Activated T-helper 1 cell treated with anti-CD3 and anti-CD28 coated beads, Interleukin-2, amount 50 U/mL, for 16 hours (primary cell): Measurements from ENCODE around the gene ZSCAN22.
"Not testable (repeated sequence)": the region's sequence is repeated elsewhere in the genome, so short reads cannot be mapped to it uniquely, and the experiment has no call there.

Experiments
- DNase-seq, 2 donors: peaks; one replicate each; pipeline ENCODE4 v3.0.0-alpha.2; 2020; ENCODE audit warnings: low read depth in 1 of 2, low spot score in 1 of 2

The ZSCAN22 gene

DNA sequence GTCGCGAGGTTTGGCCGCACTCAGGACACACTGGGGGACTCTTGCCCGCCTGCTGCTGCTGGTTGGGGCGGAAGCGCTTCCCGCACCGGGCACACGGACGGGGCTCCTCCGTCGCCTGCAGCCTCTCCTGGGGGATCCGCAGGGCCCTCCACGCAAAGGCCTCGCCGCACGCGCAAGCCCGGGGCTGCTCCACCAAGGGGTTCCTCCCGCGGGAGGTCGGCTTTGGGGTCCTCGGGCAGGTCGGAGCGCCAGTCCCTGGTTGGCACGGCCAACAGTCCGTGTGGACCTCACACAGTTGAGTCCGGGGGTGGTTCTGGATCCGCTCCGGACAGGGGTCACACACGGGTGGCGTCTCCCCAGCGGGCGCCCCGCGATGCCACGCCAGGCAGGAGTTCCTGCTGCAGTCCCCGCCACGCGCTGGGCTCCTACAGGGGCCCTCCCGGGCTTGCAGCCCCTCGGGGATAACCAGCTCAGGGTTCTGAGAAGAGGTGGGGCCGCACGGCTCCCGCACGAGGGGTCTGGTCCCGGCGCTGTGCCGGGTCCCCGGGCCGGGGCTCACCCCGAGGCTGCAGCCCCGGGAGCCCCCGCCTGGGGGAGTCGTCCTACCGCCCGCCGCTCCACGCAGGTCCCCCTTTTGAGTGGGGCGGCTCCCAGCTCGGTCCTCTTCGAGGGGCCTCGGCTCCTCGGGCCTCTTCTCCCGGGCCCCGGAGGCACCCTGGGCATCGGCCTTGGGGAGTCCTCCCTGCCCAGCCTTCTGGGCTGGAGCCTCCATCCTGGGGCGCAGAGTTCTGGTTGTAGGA is 42.0 kb downstream of the ZSCAN22 start:
- no peak for DNase-seq

DNA sequence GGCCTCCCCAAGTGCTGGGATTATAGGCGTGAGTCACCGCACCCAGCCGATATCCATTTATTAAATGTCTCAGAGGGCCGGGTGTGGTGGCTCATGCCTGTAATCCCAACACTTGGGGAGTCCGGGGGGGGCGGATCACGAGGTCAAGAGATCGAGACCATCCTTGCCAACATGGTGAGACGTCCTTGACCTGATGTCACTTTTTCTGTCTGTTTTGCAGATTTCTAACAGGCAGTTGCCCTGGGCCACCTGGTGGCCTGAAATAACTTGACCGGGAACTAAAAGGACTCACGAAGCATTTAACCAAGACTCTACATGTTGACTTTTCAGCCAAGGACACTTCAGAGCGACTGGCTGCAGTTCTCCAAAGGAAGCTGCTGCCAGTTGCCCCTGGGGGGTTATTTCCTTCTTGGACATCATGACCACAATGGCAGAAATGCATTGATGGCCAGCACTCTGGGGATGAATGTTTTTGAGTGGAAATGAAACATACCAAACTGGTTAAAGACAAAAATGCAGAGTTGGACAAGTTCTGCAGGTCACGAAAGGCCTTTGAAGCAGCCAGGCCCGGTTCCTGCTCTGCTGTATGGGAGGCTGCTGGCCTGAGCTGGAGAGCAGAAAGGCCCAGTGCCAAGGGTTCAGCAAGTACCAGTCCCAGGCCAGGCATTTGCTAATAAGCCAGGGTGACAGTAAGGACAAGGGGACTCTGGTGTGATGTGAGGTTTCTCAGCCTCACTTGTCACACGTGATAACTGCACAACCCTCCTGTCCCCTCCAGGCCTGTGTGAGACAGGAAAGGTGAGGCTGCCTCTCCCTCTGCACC is 45.7 kb downstream of the ZSCAN22 start:
- no peak for DNase-seq

DNA sequence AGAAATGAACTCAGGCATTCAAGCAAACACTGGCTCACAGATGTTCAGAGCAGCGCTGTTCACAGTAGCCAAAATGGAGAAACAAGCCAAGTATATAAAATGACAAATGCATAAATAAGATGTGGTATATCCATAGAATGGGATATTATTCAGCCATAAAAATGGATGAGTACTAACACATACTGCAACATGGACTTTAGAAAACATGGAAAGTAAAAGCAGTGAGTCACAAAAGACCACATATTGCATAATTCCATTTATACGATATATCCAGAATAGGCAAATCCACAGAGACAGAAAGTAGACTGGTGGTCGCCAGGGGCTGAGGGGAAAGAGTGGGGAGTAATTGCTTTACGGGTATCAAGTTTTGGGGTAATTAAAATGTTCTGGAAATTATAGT is 47.4 kb downstream of the ZSCAN22 start:
- DNase-seq = no peak

GRCh38 chr19:58376724-58377123 is 49.9 kb downstream of the ZSCAN22 start:
- DNase-seq = not testable (repeated sequence)

GRCh38 chr19:58379246-58379645 is 52.5 kb downstream of the ZSCAN22 start:
- DNase-seq = no peak

DNA sequence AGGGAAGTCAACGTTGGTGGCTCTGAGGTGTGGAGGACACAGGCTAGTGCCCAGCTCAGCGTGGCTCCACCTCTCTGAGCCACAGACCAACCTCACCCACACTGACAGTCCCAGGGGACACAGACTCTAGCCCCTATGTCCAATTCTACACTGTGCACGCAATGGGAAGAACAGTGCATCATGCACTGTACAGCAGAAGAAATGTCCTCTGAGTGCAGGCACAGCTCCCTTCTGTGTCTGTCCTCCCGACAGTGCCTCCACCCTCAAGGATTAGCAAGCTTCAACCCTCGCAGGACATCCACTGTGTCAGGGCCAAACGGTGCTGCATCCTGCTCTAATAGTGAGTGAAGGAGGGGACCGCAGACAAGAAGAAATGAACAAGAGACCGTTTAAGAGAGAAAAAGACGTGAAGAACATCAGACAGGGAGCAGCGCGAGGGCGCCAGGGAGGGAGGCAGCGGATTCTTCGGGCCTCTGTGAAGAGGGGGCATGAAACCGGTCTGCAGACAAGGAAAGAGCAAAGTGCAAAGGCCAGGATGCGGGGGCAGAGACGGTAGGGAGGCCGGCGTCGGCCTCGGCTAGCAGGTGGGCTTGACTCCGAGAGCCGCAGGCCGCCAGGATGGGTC is 53.4 kb downstream of the ZSCAN22 start:
- DNase-seq = no peak

DNA sequence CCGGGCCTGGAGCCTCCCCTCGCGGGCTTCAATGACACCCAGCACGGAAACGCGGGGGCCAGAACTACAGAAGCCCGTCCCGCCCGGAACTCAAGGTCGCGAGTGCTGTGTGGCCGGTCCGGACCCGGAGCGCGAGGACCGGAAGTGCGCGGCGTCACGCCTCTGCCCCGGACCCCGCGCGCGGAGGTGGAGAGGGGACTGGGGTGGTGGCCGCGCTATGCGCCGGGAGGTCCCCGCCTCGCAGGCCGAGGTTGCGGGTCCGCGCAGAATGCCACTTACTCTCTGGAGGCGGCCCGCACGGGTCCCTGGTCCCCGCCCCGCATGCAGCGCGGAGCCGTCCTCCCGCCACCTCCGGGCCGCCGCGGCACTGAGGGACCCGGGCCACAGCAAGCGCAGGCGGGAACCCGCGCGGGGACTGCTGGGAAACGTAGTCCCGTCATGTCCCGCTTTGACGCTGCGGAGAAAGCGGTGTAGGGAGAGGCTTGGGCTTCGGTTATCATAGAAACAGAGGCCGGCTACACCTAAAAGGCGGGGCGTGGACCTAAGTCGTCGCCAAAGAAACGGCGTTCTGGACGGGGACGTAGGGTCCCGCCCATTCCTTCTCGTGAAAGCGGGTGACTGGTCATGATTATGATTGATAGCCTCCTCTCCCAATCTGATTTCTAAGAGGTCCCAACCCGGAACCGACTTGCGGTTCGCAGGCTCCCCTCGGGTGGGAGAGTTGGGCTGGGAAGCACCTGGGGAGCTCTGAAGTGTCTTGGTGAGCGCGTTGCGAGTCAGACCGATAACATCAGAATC is 54.1 kb downstream of the ZSCAN22 start, which contains the start of gene ZNF837:
TSS of gene ZNF837 (minus strand) at position 369 of the 798 bp plus-strand sequence. CDS start 11,698 bp downstream, outside the sequence.
- peak; percentile 93 to 95 for DNase-seq

- DNase-seq = no peak
These were observed 54.8 kb downstream of the ZSCAN22 start for GRCh38 chr19:58381460-58382212.

DNA sequence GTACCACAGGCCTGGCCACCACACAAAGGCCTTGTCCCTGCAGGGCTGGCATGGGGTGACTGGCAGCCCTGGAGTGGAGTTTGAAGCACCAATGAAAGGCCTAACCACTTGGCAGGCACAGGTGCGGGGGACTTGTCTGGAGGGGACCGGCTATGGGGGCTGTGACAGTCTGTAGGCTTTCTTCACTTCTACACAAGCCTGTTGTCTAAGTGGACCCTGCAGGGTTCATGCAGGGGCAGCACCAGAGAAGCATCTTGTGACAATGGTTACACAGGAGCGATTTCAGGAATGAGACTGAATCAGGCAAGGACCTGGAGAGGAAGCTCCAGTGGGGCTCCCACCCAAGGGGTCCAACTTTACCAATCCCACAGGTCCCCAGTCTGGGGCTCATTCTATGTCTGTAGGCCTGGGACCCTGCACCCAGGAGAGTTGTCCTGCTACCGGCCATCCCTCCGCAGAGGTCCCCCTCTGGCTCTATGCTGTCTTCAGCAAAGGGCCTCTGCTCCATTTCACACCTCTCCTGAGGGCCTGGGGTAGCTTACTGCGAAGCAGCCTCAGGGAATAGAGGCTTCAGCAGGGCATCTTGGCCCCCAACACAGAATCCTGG is 56.3 kb downstream of the ZSCAN22 start:
- DNase-seq = no peak

- no peak for DNase-seq
These were observed 58.6 kb downstream of the ZSCAN22 start for GRCh38 chr19:58385313-58385890.

DNA sequence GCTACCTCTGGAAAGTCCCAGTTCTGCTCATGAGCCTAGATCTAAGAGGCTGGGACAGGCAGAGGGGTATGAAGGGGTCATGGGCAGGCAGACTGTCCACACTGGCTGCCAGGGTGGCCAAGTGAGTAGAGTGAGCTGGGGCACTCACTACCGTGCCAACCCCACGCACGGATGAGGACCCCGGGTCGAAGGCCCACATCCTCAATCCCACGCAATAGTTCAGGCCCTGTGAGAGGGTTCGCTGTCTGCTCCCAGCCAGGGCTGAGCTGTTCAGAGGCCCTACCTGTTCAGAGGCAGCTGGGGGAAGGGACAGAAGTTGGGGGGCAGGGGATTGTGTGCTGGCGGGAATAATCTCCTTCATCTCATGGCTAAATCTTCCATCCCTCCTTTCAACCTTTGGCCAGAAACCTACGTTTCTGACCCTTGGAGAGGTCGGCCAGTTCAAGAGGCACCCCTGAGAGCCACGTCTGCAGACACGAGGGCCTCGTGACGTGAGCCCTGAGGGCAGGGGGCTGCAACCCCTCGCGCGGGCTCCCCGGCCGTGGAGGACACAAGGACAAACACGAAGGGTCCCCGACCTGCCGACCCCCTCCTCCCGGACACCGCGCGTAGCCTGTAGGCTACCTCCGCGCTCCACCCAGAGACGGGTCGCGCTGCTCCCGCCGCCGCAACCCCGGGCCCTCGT is 59.2 kb downstream of the ZSCAN22 start:
- peak in 1 of 2 donors; percentile 9 for DNase-seq

DNA sequence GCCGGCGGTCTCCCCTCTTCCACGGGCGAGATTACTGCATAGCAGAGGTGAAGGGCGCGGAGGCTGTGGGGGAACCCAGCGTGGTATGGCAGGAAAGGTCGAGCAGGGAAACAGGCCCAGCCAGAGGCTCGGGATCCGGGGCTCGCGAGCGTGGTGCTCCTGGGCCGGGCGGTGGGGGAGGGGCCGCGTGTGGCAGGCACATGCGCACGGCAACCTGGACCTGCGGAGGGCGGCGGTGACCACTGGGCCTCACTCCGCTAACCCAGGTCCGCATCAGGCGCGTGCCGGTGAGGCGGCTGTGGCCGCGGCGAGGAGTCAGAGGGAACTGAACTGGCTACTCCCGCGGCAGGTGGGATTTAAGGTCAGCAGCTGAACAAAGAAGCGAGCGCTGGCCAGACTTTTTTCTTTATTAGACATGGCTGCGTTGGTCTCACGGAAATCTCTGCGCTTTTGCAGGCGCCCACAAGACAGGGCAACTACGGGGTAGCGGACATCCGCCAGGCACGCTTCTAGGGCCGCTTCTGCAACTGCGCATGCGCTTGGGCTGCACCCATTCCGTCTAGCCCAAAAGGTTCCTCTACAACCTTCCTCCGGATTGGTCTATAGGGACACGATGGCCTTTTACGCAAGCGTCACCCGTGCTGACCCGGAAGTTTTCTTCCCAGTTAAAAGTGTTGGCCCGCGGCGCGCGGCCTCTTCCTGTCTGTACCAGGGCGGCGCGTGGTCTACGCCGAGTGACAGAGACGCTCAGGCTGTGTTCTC is 60.0 kb downstream of the ZSCAN22 start, which contains the start of gene RPS5:
TSS of gene RPS5 (plus strand) at position 694 of the 762 bp plus-strand sequence. CDS start 869 bp downstream, outside the sequence.
- DNase-seq = peak; percentile 86 to 94

DNA sequence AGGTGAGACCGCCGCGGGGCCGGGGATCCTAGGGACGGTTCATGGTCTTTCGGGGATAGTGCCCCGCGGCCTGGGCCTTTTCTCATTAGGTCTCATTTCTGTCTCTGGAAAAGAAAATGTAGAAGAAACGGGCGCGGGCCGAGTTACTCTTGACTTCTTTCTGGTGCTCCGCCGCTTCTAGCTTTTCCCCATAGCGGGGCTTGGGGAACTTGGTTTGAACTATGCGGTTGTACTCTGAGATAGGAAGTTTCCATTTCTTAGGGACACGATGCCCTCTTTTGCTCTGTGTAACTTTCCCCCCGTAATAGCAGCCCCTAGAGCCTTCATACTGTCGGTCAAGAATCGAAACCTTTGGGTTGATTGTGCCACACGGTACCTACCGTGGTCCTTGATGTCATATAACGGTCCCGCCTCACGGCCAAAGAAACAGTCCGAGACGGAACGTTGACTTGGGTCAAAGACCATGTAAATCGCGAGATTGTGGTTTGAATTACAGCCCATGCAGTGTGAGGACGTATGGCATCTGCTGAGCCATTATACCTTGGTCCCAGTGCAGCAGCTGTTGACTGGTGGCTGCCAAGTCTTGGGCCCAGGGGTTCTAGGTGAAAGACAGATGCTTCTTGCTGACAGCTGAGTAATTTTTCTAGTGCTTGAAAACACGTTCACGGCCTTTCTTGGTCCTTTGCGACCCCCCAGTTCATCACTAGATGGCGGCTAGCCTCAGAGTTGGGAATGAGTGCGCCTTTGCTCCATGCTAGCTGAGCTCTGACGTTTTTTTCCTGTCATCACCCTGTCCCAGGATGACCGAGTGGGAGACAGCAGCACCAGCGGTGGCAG is 60.8 kb downstream of the ZSCAN22 start:
- DNase-seq = no peak

DNA sequence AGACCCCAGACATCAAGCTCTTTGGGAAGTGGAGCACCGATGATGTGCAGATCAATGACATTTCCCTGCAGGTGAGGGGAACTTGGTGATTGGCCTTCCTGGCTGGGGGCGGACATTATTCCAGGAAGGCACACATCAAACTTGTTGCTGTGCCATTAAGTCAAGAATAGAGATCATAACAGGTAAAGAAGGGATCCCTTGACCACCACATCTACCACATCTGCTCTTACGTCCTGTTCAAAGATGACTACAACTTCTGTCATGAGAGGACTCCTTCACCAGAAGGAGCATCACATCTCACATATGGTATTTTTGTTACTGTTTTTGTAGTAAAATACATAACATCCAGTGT is 61.4 kb downstream of the ZSCAN22 start:
- DNase-seq = no peak
